Measurements from ENCODE around the gene FOXJ3.

DNA sequence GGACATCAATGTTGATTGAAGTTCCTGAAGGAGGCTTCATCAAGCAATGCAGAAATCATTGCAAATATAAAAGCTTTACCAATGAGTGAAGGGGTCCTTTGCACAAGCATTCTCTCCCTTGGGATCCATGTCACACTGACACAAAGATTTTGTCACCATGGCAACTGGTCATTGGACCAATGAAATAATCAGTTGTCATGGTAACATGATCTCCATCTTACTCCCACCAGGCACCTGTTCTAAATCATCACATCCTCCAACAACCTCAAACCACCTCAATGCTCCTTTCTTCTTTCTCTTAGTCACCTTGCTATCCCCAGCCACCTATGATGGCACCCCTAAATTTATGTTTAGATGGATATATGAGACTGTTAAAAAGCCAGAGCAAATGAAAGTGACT is 13.5 kb upstream of the FOXJ3 start:
- TF ChIP-seq RAD21 (IDR thresholded peaks at IDR 0.05; ENCODE audit: low read length) = no peak
- no peak for TF ChIP-seq SMC3 (IDR thresholded peaks at IDR 0.05; ENCODE audit: low read depth, low read length)
- TF ChIP-seq, protein P1, sequence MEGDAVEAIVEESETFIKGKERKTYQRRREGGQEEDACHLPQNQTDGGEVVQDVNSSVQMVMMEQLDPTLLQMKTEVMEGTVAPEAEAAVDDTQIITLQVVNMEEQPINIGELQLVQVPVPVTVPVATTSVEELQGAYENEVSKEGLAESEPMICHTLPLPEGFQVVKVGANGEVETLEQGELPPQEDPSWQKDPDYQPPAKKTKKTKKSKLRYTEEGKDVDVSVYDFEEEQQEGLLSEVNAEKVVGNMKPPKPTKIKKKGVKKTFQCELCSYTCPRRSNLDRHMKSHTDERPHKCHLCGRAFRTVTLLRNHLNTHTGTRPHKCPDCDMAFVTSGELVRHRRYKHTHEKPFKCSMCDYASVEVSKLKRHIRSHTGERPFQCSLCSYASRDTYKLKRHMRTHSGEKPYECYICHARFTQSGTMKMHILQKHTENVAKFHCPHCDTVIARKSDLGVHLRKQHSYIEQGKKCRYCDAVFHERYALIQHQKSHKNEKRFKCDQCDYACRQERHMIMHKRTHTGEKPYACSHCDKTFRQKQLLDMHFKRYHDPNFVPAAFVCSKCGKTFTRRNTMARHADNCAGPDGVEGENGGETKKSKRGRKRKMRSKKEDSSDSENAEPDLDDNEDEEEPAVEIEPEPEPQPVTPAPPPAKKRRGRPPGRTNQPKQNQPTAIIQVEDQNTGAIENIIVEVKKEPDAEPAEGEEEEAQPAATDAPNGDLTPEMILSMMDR (conservative IDR thresholded peaks at IDR 0.05; ENCODE audit: low read depth, low read length) = no peak
- TF ChIP-seq POLR2A (IDR thresholded peaks at IDR 0.05; ENCODE audit: low read depth, low read length) = no peak
- TF ChIP-seq, protein P2, sequence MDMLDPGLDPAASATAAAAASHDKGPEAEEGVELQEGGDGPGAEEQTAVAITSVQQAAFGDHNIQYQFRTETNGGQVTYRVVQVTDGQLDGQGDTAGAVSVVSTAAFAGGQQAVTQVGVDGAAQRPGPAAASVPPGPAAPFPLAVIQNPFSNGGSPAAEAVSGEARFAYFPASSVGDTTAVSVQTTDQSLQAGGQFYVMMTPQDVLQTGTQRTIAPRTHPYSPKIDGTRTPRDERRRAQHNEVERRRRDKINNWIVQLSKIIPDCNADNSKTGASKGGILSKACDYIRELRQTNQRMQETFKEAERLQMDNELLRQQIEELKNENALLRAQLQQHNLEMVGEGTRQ (IDR thresholded peaks at IDR 0.05; ENCODE audit: low read depth, low read length) = no peak
- TF ChIP-seq CEBPB (IDR thresholded peaks at IDR 0.05; ENCODE audit: low read depth, low read length) = no peak
- no peak for TF ChIP-seq RCOR1 (IDR thresholded peaks at IDR 0.05; ENCODE audit: insufficient replicate concordance, low read length)
- TF ChIP-seq RFX5 (IDR thresholded peaks at IDR 0.05; ENCODE audit: low read depth, low read length) = no peak
- TF ChIP-seq, protein P3, sequence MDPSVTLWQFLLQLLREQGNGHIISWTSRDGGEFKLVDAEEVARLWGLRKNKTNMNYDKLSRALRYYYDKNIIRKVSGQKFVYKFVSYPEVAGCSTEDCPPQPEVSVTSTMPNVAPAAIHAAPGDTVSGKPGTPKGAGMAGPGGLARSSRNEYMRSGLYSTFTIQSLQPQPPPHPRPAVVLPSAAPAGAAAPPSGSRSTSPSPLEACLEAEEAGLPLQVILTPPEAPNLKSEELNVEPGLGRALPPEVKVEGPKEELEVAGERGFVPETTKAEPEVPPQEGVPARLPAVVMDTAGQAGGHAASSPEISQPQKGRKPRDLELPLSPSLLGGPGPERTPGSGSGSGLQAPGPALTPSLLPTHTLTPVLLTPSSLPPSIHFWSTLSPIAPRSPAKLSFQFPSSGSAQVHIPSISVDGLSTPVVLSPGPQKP (IDR thresholded peaks at IDR 0.05; ENCODE audit: borderline replicate concordance, low read depth, low read length) = no peak
- no peak for TF ChIP-seq FOS (IDR thresholded peaks at IDR 0.05; ENCODE audit: low read depth, low read length)

Data from IMR-90 (cell line).